Endothelial cell of umbilical vein (primary cell): Measurements from ENCODE around the gene COL21A1. TPM values are rescaled to one million over a fixed set of nuclear protein-coding genes. Genes with fewer than 3 reads are reported as not detected.
A peak's percentile ranks its signal among the peaks of the same experiment; 100 is the strongest.

ENCODE experiments used
- BruUV-seq: library from RNA; stranded (reverse); fragments of 400-500 nt; replicated peaks from 2 replicates; lab custom pipeline; 2021; lab: Mats Ljungman, UMichigan
- CTCF ChIA-PET: fragments of 300-600, 350-600 bp; sonication (Branson Sonifier 250); formaldehyde crosslinking; loops from one replicate; lab custom pipeline; 2021; ENCODE audit warnings: antibody characterized with exemption, inconsistent platforms; lab: Charles Lee
- POLR2A ChIA-PET: fragments of 300-600, 350-600 bp; sonication (Branson Sonifier 250); formaldehyde crosslinking; loops from one replicate; lab custom pipeline; 2021; ENCODE audit warnings: antibody characterized with exemption, inconsistent platforms; lab: Charles Lee
- DNase-seq: peaks from one replicate; pipeline ENCODE4 v3.0.0-alpha.2; 2011; ENCODE audit warnings: low read depth, low spot score
- FAIRE-seq: peaks from 2 replicates; lab custom pipeline; 2011; peaks lifted over from hg19 to GRCh38; lab: Jason Lieb, UNC
- H2AFZ ChIP-seq: 2 replicates; pipeline ENCODE4 v1.6.0; 2012; ENCODE audit warnings: low read depth, low read length, control low read depth, inconsistent platforms
- H3K27ac ChIP-seq: 2 replicates; pipeline ENCODE4 v1.5.1; 2011; ENCODE audit warnings: low read depth, mild to moderate bottlenecking, control low read depth, low read length, moderate library complexity; ENCODE audit not compliant: insufficient read depth
- H3K27me3 ChIP-seq, 2 experiments: 2 replicates each; pipeline versions ENCODE4 v1.6.0 to v1.6.1; 2011; ENCODE audit warnings: low read length in 2 of 2, mixed read lengths in 1 of 2; ENCODE audit not compliant: control insufficient read depth in 2 of 2, insufficient read depth in 2 of 2
- H3K36me3 ChIP-seq, 2 experiments: 2 replicates in 1 of 2; 3 replicates in 1 of 2; pipeline ENCODE4 v1.5.1; 2011; ENCODE audit warnings: low read length in 2 of 2, mild to moderate bottlenecking in 1 of 2, moderate library complexity in 1 of 2; ENCODE audit not compliant: control insufficient read depth in 2 of 2, insufficient read depth in 2 of 2; ENCODE audit errors: extremely low read depth in 1 of 2
- H3K4me1 ChIP-seq: 3 replicates; pipeline ENCODE4 v1.5.1; 2011; ENCODE audit warnings: mild to moderate bottlenecking, low read length; ENCODE audit not compliant: control insufficient read depth, insufficient read depth; ENCODE audit errors: extremely low read depth
- H3K4me2 ChIP-seq: 2 replicates; pipeline ENCODE4 v1.6.1; 2011; ENCODE audit warnings: low read length, control low read depth, mixed read lengths; ENCODE audit not compliant: insufficient read depth
- H3K4me3 ChIP-seq, 3 experiments: fragments of 200-600 bp in 1 of 3; sonication (generic), shearing (Covaris generic) in 1 of 3; replicated peaks in 1 of 3; 2 replicates each; pipeline ENCODE4 v1.5.1; 2011 to 2016; ENCODE audit warnings: control low read depth in 3 of 3, low read length in 3 of 3, mild to moderate bottlenecking in 2 of 3, inconsistent platforms in 1 of 3, low read depth in 1 of 3, moderate library complexity in 1 of 3; ENCODE audit not compliant: insufficient read depth in 1 of 3
- H3K79me2 ChIP-seq: 2 replicates; pipeline ENCODE4 v1.6.0; 2012; ENCODE audit warnings: low read length, inconsistent platforms; ENCODE audit not compliant: control insufficient read depth, insufficient read depth
- H3K9ac ChIP-seq: replicated peaks from 2 replicates; pipeline ENCODE3; 2011; ENCODE audit warnings: low read length, control low read depth; ENCODE audit not compliant: insufficient read depth; ENCODE audit errors: extremely low read depth
- H3K9me1 ChIP-seq: replicated peaks from 3 replicates; pipeline ENCODE4 v1.6.0; 2011; ENCODE audit warnings: mild to moderate bottlenecking, low read length; ENCODE audit not compliant: control insufficient read depth, insufficient read depth; ENCODE audit errors: extremely low read depth
- H3K9me3 ChIP-seq: replicated peaks from 2 replicates; pipeline ENCODE4 v1.5.1; 2012; ENCODE audit warnings: low read length, inconsistent platforms; ENCODE audit not compliant: control insufficient read depth, insufficient read depth
- H4K20me1 ChIP-seq: replicated peaks from 2 replicates; pipeline ENCODE3; 2011; ENCODE audit warnings: mild to moderate bottlenecking, low read length; ENCODE audit not compliant: control insufficient read depth, insufficient read depth; ENCODE audit errors: extremely low read depth
- CTCF ChIP-seq, 2 donors: IDR thresholded peaks; 1 replicate in 1 of 2; 2 replicates in 1 of 2; pipeline ENCODE4 v1.5.1; 2011; ENCODE audit warnings: low read length in 2 of 2, mild to moderate bottlenecking in 2 of 2, moderate library complexity in 2 of 2, control low read depth in 1 of 2, inconsistent platforms in 1 of 2, low read depth in 1 of 2; ENCODE audit not compliant: insufficient read depth in 1 of 2; ENCODE audit errors: extremely low read depth in 1 of 2
- EZH2 ChIP-seq: IDR thresholded peaks from 2 replicates; pipeline ENCODE4 v1.6.1; 2012; ENCODE audit warnings: borderline replicate concordance, low read depth, mild to moderate bottlenecking, moderate library complexity, low read length, inconsistent platforms; ENCODE audit not compliant: severe bottlenecking
- FOS ChIP-seq: IDR thresholded peaks from 2 replicates; pipeline ENCODE4 v1.6.1; 2011; ENCODE audit warnings: mild to moderate bottlenecking, low read length, moderate library complexity, borderline replicate concordance; ENCODE audit not compliant: insufficient read depth
- GATA2 ChIP-seq: IDR thresholded peaks from 2 replicates; pipeline ENCODE4 v1.7.0; 2011; ENCODE audit warnings: low read depth, mild to moderate bottlenecking, moderate library complexity, mixed read lengths, low read length; ENCODE audit not compliant: insufficient read length, insufficient read depth
- JUN ChIP-seq: IDR thresholded peaks from 2 replicates; pipeline ENCODE4 v1.6.1; 2011; ENCODE audit warnings: borderline replicate concordance, low read depth; ENCODE audit not compliant: insufficient read length, insufficient read depth
- MAX ChIP-seq: IDR thresholded peaks from 2 replicates; pipeline ENCODE4 v1.6.1; 2011; ENCODE audit not compliant: insufficient read depth, insufficient read length
- MYC ChIP-seq: IDR thresholded peaks from one replicate; pipeline ENCODE4 v1.6.1; 2011; ENCODE audit warnings: mild to moderate bottlenecking, low read depth, low read length
- POLR2A ChIP-seq: IDR thresholded peaks from 2 replicates; pipeline ENCODE4 v1.6.1; 2012; ENCODE audit warnings: low read depth, mild to moderate bottlenecking, control low read depth, low read length
- POLR2AphosphoS5 ChIP-seq: IDR thresholded peaks from 2 replicates; pipeline ENCODE4 v1.6.1; 2012; ENCODE audit warnings: low read depth, mild to moderate bottlenecking, control low read depth, low read length, moderate library complexity; ENCODE audit not compliant: insufficient read depth
- dilution Hi-C: fragments of 300-500 bp; cut with MboI; formaldehyde crosslinking; loops from one replicate; pipeline ENCODE4 v1.15.0; 2019; ENCODE audit warnings: low sequenced_read_pairs; ENCODE audit not compliant: extremely low pct_ligation_motif_present
- intact Hi-C: fragments of 100-400 bp; cut with micrococcal nuclease; formaldehyde crosslinking; loops from one replicate; pipeline ENCODE4 v1.10.0; 2022
- polyA plus RNA-seq, 4 experiments: library from polyadenylated mRNA; depleted of rRNA in 3 of 4; stranded (reverse) in 3 of 4; unstranded in 1 of 4; fragments of >200 nt; gene quantifications; 2 replicates each; pipeline versions ENCODE4 v1.2.1 to v1.2.3, GENCODE V29; 2011 to 2012; ENCODE audit warnings: missing spikeins in 1 of 4
- total RNA-seq: library from RNA; stranded (reverse); gene quantifications from 2 replicates; pipeline ENCODE4 v1.2.3, GENCODE V29; 2021

Gene COL21A1
- total and polyA plus RNA-seq, 2 donors (not counting 3 experiments of a cell fraction or from before 2014, with no cell fraction given): 0.22 to 1.4 TPM

GRCh38 chr6:56065408-56065807 lies 182.0 kb downstream of the COL21A1 start:
- no peaks in the 10 kb centered on the region for H3K9me1 ChIP-seq
- no peaks in the 10 kb centered on the region for H3K9me3 ChIP-seq
- no peaks in the 10 kb centered on the region for H4K20me1 ChIP-seq
- no peaks in the 10 kb centered on the region for H3K79me2 ChIP-seq
- no peak overlapping the region for H3K4me2 ChIP-seq
- H3K27ac ChIP-seq: no peak overlapping the region
- dilution Hi-C loops: no loop called here
- ChIA-PET POLR2A (no interaction called here), CTCF (interaction anchor here (1.2 kb wide), 1 partner anchor 12 kb away, joined by 3 read pairs; no protein-coding TSS in a partner anchor)
- DNase-seq (no peak), FAIRE-seq (no peak)
- H3K27me3 ChIP-seq: no peaks in the 10 kb centered on the region
- no peaks in the 10 kb centered on the region for H3K4me1 ChIP-seq
- no peak overlapping the region for H2AFZ ChIP-seq
- H3K9ac ChIP-seq: no peak overlapping the region
- TF ChIP-seq POLR2A: no peak
- TF ChIP-seq FOS: no peak
- peak; percentile 8 for TF ChIP-seq JUN
- no peak for TF ChIP-seq MYC
- no peak overlapping the region for H3K4me3 ChIP-seq
- intact Hi-C loops: no loop called here
- BruUV-seq: no TSS peak
- no peaks in the 10 kb centered on the region for H3K36me3 ChIP-seq

- CTCF ChIA-PET: interaction anchor here (1.3 to 1.5 kb wide), 5 partner anchors 9 to 230 kb away, joined by 3 to 6 read pairs (median 3); no protein-coding TSS in a partner anchor
- BruUV-seq: no TSS peak
These were observed 184.5 kb downstream of the COL21A1 start for GRCh38 chr6:56062836-56063235.

More at GRCh38 chr6:56062836-56063235, 184.5 kb downstream of the COL21A1 start:
- no peaks in the 10 kb centered on the region for H3K27me3 ChIP-seq
- no peak overlapping the region for H3K9ac ChIP-seq
- H2AFZ ChIP-seq: no peak overlapping the region
- no peaks in the 10 kb centered on the region for H4K20me1 ChIP-seq
- no peaks in the 10 kb centered on the region for H3K36me3 ChIP-seq
- no peaks in the 10 kb centered on the region for H3K9me3 ChIP-seq
- intact Hi-C loops (no loop called here), dilution Hi-C loops (no loop called here)
- H3K79me2 ChIP-seq: no peaks in the 10 kb centered on the region
- FAIRE-seq (no peak), DNase-seq (no peak)
- H3K27ac ChIP-seq: no peak overlapping the region
- TF ChIP-seq JUN (no peak), FOS (no peak), MAX (no peak), CTCF (IDR thresholded peaks at IDR 0.05; ENCODE audit: extremely low read depth in 1 of 2, insufficient read depth in 1 of 2, low read depth in 1 of 2, low read length in 2 of 2) (no peak), MYC (no peak), EZH2 (no peak), POLR2A (no peak), GATA2 (no peak), POLR2AphosphoS5 (no peak)
- H3K4me1 ChIP-seq: no peaks in the 10 kb centered on the region
- POLR2A ChIA-PET: no interaction called here
- no peaks in the 10 kb centered on the region for H3K9me1 ChIP-seq
- H3K4me2 ChIP-seq: no peak overlapping the region
- no peak overlapping the region for H3K4me3 ChIP-seq
